Dermis microvascular lymphatic vessel endothelial cell (primary cell): Measurements from ENCODE around the gene ADM5. TPM values are rescaled to one million over a fixed set of nuclear protein-coding genes. Genes with fewer than 3 reads are reported as not detected.

ENCODE experiments used
- DNase-seq, 2 donors: peaks; one replicate each; pipeline versions ENCODE4 v3.0.0 to v3.0.0-alpha.2; 2010; ENCODE audit warnings: low read depth in 2 of 2
- total RNA-seq: library from RNA; depleted of rRNA; stranded (reverse); fragments of >200 nt; gene quantifications from 2 replicates; pipeline ENCODE4 v1.2.1, GENCODE V29; 2014

The ADM5 gene, protein sequence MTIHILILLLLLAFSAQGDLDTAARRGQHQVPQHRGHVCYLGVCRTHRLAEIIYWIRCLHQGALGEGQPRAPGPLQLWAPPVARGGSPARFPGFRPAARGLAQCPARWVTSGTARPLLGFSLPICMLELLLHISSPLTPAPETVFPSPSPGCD
- total RNA-seq, result 0.26 and 0.38 TPM in 2 replicates

DNA sequence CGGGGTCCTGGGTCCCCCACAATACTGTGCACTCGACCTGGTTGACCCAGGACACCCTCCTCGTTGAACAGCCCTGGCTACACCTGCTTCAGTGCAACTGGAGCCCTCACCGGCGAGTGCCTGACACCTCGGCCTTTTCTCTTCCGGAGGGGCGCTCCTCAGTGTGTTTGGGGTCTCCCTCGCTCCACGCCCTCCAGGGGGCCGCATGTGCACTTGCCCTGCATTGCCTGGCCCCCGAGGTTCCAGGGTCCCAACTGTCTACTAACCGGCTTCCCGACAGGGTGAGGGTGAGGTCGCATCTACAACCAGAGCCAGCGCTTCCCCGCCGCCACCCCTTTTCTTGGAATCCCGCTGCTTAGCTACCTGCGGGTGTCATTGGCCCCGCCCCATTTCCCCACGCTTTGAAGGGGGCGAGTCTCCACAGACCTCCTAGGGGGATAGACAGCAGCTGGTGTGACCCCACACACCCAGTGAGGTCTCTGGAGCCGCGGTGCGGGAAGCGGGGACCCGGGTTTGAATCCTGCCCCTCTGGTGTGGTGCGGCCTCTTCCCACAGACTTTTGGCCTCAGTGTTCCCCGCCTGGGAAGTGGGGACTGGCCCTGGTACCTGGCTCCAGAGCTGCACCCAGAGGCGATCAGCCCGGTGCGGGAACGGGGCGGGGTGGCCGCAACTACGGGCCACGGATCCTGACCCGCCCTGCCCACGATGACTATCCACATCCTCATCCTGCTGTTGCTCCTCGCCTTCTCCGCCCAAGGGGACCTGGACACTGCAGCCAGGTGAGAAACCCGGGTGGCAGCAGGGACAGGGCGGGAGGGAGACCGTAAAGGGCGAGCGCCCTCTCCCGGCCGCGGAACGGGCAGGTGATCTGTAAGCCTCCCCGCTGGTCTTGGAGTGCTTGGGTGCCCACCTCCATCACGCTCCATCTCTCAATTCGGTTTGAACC lies at the start of gene ADM5:
ADM5 (plus strand) TSS at position 462 of the 946 bp plus-strand sequence; CDS start at position 706, 244 bp downstream.
- DNase-seq, result peak in 1 of 2 donors; percentile 57

- peak; percentile 99 to 100 for DNase-seq
Observed at GRCh38 chr19:49640113-49640898, 49.1 kb upstream of the ADM5 start, which contains the start of gene RRAS. Gene RRAS, minus strand, starts transcription at chr19:49640143. Its CDS starts 45 bp downstream, at chr19:49640098.

DNA sequence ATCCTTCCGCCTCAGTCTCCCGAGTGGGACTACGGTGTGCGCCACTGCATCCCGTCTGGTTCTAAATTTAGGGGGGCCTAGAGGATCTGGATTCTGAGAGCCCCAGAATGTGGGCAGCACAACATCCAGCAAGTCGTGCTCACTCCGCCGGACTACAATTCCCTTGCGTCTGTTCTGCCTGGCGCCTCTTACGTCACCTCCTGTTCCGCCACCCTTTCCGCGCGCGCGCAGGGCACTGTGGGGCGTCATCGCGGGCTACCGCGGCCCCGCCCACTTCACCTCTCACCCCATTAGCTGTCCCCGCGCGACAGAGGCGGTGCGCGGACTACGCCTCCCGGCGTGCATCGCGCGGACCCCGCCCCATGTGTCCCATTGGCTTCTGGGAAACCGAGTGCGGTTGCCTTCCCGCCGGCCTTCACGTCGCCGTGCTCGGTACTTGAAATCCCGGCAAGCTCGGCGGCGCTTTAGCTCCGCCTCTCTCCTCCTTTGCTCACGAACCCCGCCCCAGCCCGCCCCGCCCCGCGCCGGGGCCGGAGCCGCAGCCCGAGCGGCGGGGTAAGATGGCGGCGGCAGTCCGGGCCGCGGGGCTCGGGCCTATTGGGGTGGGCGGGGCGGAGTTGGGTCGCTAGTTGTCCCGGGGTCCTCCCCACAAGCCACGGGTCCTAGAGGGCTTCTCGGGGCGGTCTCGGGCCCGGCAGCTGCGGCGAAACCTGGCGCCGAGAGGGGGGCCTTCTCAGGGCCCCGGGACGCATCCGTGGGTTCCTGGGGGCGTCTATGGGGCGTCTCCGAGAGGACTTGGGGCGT lies 47.5 kb upstream of the ADM5 start, which contains the start of gene SCAF1:
SCAF1 (plus strand) TSS at position 522 of the 804 bp plus-strand sequence. CDS start 2,818 bp downstream, outside the sequence.
- DNase-seq, result peak; percentile 97 to 100

GRCh38 chr19:49642492-49643035 lies 46.8 kb upstream of the ADM5 start:
- DNase-seq, result peak in 1 of 2 donors; percentile 16

- DNase-seq, result no peak
Observed at GRCh38 chr19:49643466-49643865, 45.9 kb upstream of the ADM5 start.

DNA sequence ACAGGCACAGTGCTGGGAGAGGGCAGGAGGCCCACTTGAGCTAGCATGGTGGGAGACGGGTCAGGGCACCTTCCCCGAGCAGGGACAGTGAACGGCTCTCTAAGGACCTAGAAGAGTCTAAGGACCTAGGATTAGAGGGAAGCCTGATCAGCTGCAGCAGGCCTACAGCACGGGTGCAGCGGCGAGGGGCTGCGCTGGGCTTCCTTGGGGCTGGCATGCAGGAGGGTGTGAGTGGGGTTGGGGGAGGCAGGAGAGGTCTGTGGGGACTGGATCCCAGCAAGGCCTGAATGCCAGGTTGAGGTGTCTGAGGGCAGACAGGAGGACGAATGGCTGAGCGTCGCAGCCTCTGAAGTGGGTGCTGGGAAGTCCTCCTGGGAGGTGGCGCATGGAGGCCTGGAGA lies 43.8 kb upstream of the ADM5 start:
- DNase-seq, result no peak

DNA sequence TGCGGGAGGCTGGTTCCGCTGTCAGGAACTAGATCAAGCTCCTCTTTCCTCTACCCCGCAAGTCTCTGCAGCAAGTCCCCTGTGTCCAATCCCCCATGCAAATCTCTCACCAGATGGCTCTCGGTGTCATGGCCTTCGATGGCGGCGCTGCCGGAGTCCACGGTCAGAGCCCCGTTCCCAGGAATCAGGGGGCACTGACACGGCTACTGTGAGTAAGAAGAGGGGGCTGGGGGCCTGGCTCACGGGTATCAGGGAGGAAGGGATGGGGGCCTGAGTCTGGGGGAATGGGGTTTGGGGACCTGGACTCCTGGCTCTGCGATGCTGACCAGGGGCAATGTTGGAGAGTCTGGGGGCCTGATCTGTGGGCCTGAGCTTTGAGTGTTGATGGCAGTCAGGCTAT lies 43.4 kb upstream of the ADM5 start:
- DNase-seq, result no peak

GRCh38 chr19:49646586-49646985 lies 42.8 kb upstream of the ADM5 start:
- DNase-seq, result no peak

- no peak for DNase-seq
Observed at GRCh38 chr19:49651029-49651819, 38.2 kb upstream of the ADM5 start.

GRCh38 chr19:49651820-49652550 lies 37.4 kb upstream of the ADM5 start:
- DNase-seq, result no peak

- no peak for DNase-seq
Observed at GRCh38 chr19:49652551-49653465, 36.6 kb upstream of the ADM5 start.

DNA sequence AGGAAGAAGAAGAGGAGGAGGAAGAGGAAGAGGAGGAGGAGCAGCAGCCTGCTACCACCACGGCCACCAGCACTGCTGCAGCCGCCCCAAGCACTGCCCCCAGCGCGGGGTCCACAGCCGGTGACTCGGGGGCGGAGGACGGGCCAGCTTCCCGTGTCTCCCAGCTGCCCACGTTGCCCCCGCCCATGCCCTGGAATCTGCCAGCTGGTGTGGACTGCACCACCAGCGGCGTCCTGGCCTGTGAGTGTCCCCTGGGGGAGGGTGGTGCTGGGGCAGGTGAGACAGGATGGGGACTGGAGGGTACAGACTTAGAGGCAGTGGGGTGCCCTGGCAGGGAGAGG lies 36.0 kb upstream of the ADM5 start:
- no peak for DNase-seq

- no peak for DNase-seq
Observed at GRCh38 chr19:49654581-49654980, 34.8 kb upstream of the ADM5 start.

GRCh38 chr19:49655570-49656455 lies 33.6 kb upstream of the ADM5 start:
- DNase-seq, result no peak

DNA sequence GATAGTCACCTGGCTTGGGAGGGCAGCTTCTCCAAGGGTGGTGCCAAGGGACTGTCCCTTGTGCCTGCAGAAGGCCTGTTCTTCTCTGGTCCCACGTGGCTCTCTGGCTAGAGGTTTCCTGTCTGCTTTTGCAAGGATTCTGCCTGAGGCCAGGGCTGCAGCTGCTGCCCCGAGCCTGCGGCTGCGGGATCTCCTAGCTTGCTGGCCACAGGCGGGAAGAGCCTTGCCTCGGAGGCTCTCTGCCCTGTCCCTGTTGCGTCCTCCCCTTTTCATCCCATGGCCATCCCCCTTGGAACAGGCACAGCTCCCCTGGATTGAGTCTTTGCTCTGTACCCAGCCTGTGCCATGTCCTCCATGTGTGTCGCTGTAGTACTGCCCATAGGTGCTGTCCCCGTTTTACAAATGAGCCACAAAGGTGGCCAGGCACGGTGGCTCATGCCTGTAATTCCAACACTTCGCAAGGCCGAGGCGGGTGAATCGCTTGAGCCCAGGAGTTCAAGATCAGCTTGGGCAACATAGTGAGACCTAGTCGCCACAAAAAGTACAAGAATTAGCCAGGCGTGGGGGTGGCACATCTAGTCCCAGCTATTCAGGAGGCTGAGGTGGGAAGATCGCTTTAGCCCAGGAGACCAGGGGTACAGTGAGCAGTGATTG lies 32.8 kb upstream of the ADM5 start:
- DNase-seq, result no peak

DNA sequence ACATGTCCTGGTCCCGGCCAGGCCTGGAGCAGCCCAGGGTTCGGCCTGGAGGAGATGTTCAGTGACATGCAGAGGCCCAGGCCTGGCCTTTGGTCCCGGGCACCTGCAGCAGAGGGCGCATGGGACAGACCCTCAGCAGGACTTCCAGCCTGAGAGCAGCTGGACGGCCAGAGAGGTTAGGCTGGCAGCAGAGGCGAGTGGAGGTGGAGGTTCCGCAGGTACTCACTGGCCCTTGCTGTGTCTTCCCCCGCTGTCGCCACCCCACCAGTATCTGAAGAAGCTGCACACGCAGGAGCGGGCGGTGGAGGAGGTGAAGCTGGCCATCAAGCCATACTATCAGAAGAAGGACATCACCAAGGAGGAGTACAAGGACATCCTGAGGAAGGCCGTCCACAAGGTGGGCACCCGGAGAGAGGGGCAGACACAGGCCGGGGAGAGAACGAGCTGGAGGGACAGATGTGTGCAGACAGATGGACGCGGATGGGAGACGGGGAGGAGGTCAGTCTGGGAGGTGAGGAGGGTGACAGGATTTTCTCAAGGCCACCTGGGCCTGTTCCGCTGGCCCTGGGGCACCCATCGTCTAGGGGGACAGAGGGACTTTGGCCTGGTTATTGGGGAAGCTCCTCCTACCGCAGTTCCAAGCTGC lies 31.8 kb upstream of the ADM5 start:
- no peak for DNase-seq
